Measurements from ENCODE around the gene CACNA1B.

DNA sequence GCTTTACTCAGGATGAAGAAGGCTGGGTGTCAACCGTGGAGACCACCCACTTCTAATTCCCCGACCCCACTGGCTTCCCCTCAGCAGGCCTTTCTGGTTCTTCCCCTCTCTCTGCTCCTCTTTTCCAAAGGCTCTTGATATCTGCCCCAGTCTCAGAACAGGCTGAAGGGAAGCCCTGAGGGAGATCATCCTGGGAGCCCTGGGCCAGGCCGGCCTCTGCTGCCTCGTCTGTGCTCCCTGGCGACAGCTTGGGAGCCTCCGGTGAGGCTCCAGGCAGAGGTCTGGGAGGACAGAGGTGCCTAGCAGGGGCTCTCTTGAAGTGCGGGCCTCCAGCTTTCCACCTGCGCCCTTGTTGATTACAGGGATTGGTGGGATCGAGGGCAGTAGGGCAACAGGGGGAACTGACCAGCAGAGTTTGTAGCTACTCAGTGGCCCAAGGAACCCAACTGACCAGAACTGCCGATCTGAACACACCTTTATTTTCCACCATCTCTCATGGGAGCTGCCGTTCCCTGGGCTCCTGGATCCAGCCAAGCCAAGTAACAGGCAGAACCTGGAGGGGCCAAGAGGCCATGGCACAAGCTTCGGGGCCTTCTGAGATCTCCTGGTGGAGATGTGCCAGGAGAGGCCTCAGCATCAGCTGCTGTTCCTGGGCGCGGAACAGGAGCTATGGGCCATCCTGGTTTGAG is 198.5 kb downstream of the CACNA1B start:
- TF ChIP-seq EP300 (IDR thresholded peaks at IDR 0.05) (no peak), POLR2A (IDR thresholded peaks at IDR 0.05) (no peak)
- TF ChIP-seq, protein P1, sequence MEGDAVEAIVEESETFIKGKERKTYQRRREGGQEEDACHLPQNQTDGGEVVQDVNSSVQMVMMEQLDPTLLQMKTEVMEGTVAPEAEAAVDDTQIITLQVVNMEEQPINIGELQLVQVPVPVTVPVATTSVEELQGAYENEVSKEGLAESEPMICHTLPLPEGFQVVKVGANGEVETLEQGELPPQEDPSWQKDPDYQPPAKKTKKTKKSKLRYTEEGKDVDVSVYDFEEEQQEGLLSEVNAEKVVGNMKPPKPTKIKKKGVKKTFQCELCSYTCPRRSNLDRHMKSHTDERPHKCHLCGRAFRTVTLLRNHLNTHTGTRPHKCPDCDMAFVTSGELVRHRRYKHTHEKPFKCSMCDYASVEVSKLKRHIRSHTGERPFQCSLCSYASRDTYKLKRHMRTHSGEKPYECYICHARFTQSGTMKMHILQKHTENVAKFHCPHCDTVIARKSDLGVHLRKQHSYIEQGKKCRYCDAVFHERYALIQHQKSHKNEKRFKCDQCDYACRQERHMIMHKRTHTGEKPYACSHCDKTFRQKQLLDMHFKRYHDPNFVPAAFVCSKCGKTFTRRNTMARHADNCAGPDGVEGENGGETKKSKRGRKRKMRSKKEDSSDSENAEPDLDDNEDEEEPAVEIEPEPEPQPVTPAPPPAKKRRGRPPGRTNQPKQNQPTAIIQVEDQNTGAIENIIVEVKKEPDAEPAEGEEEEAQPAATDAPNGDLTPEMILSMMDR (IDR thresholded peaks at IDR 0.05): no peak

Measured in suprapubic skin (tissue), 3 donors.